Measurements from ENCODE around the gene INTS11. TPM values are rescaled to one million over a fixed set of nuclear protein-coding genes. Genes with fewer than 3 reads are reported as not detected.

INTS11 gene
- total RNA-seq, 1 donor from 2014 or later, result 28.2 TPM

GRCh38 chr1:1285102-1285571 lies 39.3 kb downstream of the INTS11 start:
- DNase-seq, result no peak

GRCh38 chr1:1284221-1285101 lies 40.0 kb downstream of the INTS11 start:
- no peak for DNase-seq

GRCh38 chr1:1283821-1284220 lies 40.6 kb downstream of the INTS11 start:
- DNase-seq, result no peak

GRCh38 chr1:1282998-1283397 lies 41.5 kb downstream of the INTS11 start:
- DNase-seq, result no peak

- DNase-seq, result no peak
These were observed 42.7 kb downstream of the INTS11 start for GRCh38 chr1:1281533-1282321.

GRCh38 chr1:1280782-1281481 lies 43.5 kb downstream of the INTS11 start:
- no peak for DNase-seq

GRCh38 chr1:1279028-1279427 lies 45.4 kb downstream of the INTS11 start:
- DNase-seq, result no peak

- DNase-seq, result no peak
These were observed 45.8 kb downstream of the INTS11 start for GRCh38 chr1:1278620-1279019.

GRCh38 chr1:1275836-1276235 lies 48.6 kb downstream of the INTS11 start:
- no peak for DNase-seq

GRCh38 chr1:1274931-1275431 lies 49.5 kb downstream of the INTS11 start:
- DNase-seq, result no peak

GRCh38 chr1:1274299-1274930 lies 50.0 kb downstream of the INTS11 start:
- no peak for DNase-seq

GRCh38 chr1:1273512-1274298 lies 50.8 kb downstream of the INTS11 start, which contains the start of gene UBE2J2:
UBE2J2 (minus strand) TSS chr1:1273854; CDS start chr1:1267992, 5,862 bp downstream.
- peak; percentile 93 for DNase-seq

GRCh38 chr1:1273209-1273511 lies 51.3 kb downstream of the INTS11 start:
- DNase-seq, result no peak

GRCh38 chr1:1272341-1273208 lies 51.9 kb downstream of the INTS11 start:
- no peak for DNase-seq

GRCh38 chr1:1270813-1271212 lies 53.6 kb downstream of the INTS11 start:
- DNase-seq, result no peak

- DNase-seq, result no peak
These were observed 56.2 kb downstream of the INTS11 start for GRCh38 chr1:1268284-1268682.

- no peak for DNase-seq
These were observed 56.8 kb downstream of the INTS11 start for GRCh38 chr1:1267488-1268283.

GRCh38 chr1:1264868-1265272 lies 59.6 kb downstream of the INTS11 start:
- DNase-seq, result no peak

- no peak for DNase-seq
These were observed 60.4 kb downstream of the INTS11 start for GRCh38 chr1:1264026-1264425.

All from occipital lobe (tissue), 2 donors.